Gastrocnemius medialis (tissue), 4 donors: ENCODE data around the gene CLDND2. TPM values are rescaled to one million over a fixed set of nuclear protein-coding genes. Genes with fewer than 3 reads are reported as not detected.

Experiments used
- ATAC-seq, 2 donors: fragments of 150-250 bp; one replicate each; pipeline ENCODE4 v1.9.1; 2016
- DNase-seq, 2 donors: peaks; one replicate each; pipeline ENCODE4 v3.0.0-alpha.2; 2019
- H3K27ac ChIP-seq, 4 donors: fragments of 200-600 bp; sonication (generic); 1 replicate in 1 of 4; 2 replicates in 3 of 4; pipeline ENCODE4 v1.5.1; 2016 to 2018; ENCODE audit warnings: mild to moderate bottlenecking in 2 of 4, moderate library complexity in 1 of 4
- H3K27me3 ChIP-seq, 3 donors: fragments of 200-600 bp; sonication (generic) in 2 of 3; 1 replicate in 1 of 3; 2 replicates in 2 of 3; pipeline versions ENCODE4 v1.5.1 to v1.6.0; 2016 to 2019; ENCODE audit warnings: mild to moderate bottlenecking in 1 of 3, moderate library complexity in 1 of 3
- H3K36me3 ChIP-seq, 2 donors: fragments of 200-600 bp; sonication (generic) in 1 of 2; one replicate each; pipeline ENCODE4 v1.5.1; 2017 to 2018
- H3K4me1 ChIP-seq, 2 donors: fragments of 200-600 bp; sonication (generic) in 1 of 2; one replicate each; pipeline ENCODE4 v1.5.1; 2016 to 2017; ENCODE audit warnings: mild to moderate bottlenecking in 2 of 2
- H3K4me3 ChIP-seq, 4 donors: fragments of 200-600 bp; sonication (generic) in 3 of 4; 1 replicate in 1 of 4; 2 replicates in 3 of 4; pipeline ENCODE4 v1.5.1; 2016 to 2019; ENCODE audit warnings: mild to moderate bottlenecking in 2 of 4
- H3K9me3 ChIP-seq, 3 donors: fragments of 200-600 bp; sonication (generic) in 2 of 3; 1 replicate in 1 of 3; 2 replicates in 2 of 3; pipeline ENCODE4 v1.5.1; 2016 to 2019
- CTCF ChIP-seq, 5 experiments: fragments of 450-650 bp in 3 of 5; fragments of 200-600 bp in 2 of 5; sonication (generic) in 2 of 5; IDR thresholded peaks in 4 of 5; conservative IDR thresholded peaks in 1 of 5; 1 replicate in 4 of 5; 2 replicates in 1 of 5; pipeline ENCODE4 v1.5.1; 2016 to 2019; ENCODE audit warnings: antibody characterized with exemption in 5 of 5, mild to moderate bottlenecking in 3 of 5, moderate library complexity in 3 of 5
- POLR2A ChIP-seq, 2 donors: fragments of 450-650 bp; IDR thresholded peaks; one replicate each; pipeline ENCODE4 v1.6.1; 2017; ENCODE audit warnings: antibody characterized with exemption in 2 of 2, mild to moderate bottlenecking in 2 of 2, moderate library complexity in 2 of 2
- in situ Hi-C, 4 donors: fragments of 200-750 bp; cut with MboI; loops; one replicate each; pipeline versions ENCODE4 v1.15.0 to v1.8.0; 2017; ENCODE audit warnings: low sequenced_read_pairs in 4 of 4
- intact Hi-C: fragments of 100-400 bp; cut with DNase I; formaldehyde crosslinking; loops from one replicate; pipeline ENCODE4 v1.15.1; 2023; ENCODE audit warnings: low total_unique reads
- total RNA-seq, 4 donors: library from RNA; depleted of rRNA; stranded (reverse); fragments of >200 nt; gene quantifications; one replicate each; pipeline versions ENCODE4 v1.1.0 to v1.2.3, GENCODE V29; 2016

CLDND2 gene
- total RNA-seq, 4 donors from 2014 or later: not detected

- H3K4me1 ChIP-seq: peaks cover 0 to 4% of the 10 kb centered on the region in 2 donors
- DNase-seq (no peak), ATAC-seq (no peak)
- no peak for TF ChIP-seq CTCF (IDR thresholded peaks at IDR 0.05 in 4 of 5, conservative IDR thresholded peaks at IDR 0.05 in 1 of 5)
- TF ChIP-seq POLR2A (IDR thresholded peaks at IDR 0.05): no peak
- H3K36me3 ChIP-seq: no peaks in the 10 kb centered on the region
- H3K4me3 ChIP-seq: no peak overlapping the region
- H3K27ac ChIP-seq: no peak overlapping the region
- H3K27me3 ChIP-seq: no peaks in the 10 kb centered on the region
- H3K9me3 ChIP-seq: no peaks in the 10 kb centered on the region
- in situ Hi-C loops: no loop called here
- intact Hi-C loops: no loop called here
Observed at GRCh38 chr19:51357952-51358351, 10.9 kb downstream of the CLDND2 start.

GRCh38 chr19:51356159-51356801 is 12.5 kb downstream of the CLDND2 start:
- Histone ChIP-seq H3K9me3 (no peaks in the 10 kb centered on the region), H3K27me3 (no peaks in the 10 kb centered on the region), H3K4me1 (no peaks in the 10 kb centered on the region), H3K4me3 (no peak overlapping the region), H3K36me3 (peaks cover 0 to 9% of the 10 kb centered on the region in 2 donors), H3K27ac (no peak overlapping the region)
- DNase-seq (no peak), ATAC-seq (no peak)
- intact Hi-C loops: no loop called here
- TF ChIP-seq CTCF (IDR thresholded peaks at IDR 0.05 in 4 of 5, conservative IDR thresholded peaks at IDR 0.05 in 1 of 5) (no peak), POLR2A (IDR thresholded peaks at IDR 0.05) (no peak)
- in situ Hi-C loops: no loop called here

GRCh38 chr19:51354742-51355148 is 14.1 kb downstream of the CLDND2 start:
- DNase-seq: no peak
- Histone ChIP-seq H3K4me3 (no peak overlapping the region), H3K9me3 (no peaks in the 10 kb centered on the region), H3K27me3 (no peaks in the 10 kb centered on the region), H3K4me1 (no peaks in the 10 kb centered on the region), H3K36me3 (peaks cover 0 to 15% of the 10 kb centered on the region in 2 donors), H3K27ac (no peak overlapping the region)
- TF ChIP-seq CTCF (IDR thresholded peaks at IDR 0.05 in 4 of 5, conservative IDR thresholded peaks at IDR 0.05 in 1 of 5) (no peak), POLR2A (IDR thresholded peaks at IDR 0.05) (no peak)
- no peak for ATAC-seq
- intact Hi-C loops: no loop called here
- in situ Hi-C loops: no loop called here

GRCh38 chr19:51354103-51354741 is 14.6 kb downstream of the CLDND2 start:
- Histone ChIP-seq H3K27ac (no peak overlapping the region), H3K27me3 (no peaks in the 10 kb centered on the region), H3K4me1 (no peaks in the 10 kb centered on the region), H3K9me3 (no peaks in the 10 kb centered on the region), H3K4me3 (no peak overlapping the region), H3K36me3 (peaks cover 0 to 15% of the 10 kb centered on the region in 2 donors)
- in situ Hi-C loops: no loop called here
- DNase-seq: no peak
- intact Hi-C loops: no loop called here
- no peak for TF ChIP-seq POLR2A (IDR thresholded peaks at IDR 0.05)
- no peak for TF ChIP-seq CTCF (IDR thresholded peaks at IDR 0.05 in 4 of 5, conservative IDR thresholded peaks at IDR 0.05 in 1 of 5)
- ATAC-seq: no peak
